Mesendoderm (in vitro differentiated cells): ENCODE data around the gene SCCPDH.

ENCODE experiments used
- DNase-seq: peaks from one replicate; pipeline ENCODE4 v3.0.0; 2013
- H2AK5ac ChIP-seq: 2 replicates; pipeline ENCODE4 v1.6.1; 2013; ENCODE audit warnings: low read length, inconsistent platforms
- H2BK120ac ChIP-seq: 2 replicates; pipeline ENCODE4 v1.6.1; 2013; ENCODE audit warnings: low read depth, mild to moderate bottlenecking, low read length, moderate library complexity, mixed read lengths
- H2BK15ac ChIP-seq: replicated peaks from 2 replicates; pipeline ENCODE4 v1.6.1; 2013; ENCODE audit warnings: low read depth, mild to moderate bottlenecking, moderate library complexity
- H2BK5ac ChIP-seq: 2 replicates; pipeline ENCODE4 v1.6.1; 2013; ENCODE audit warnings: low read length, inconsistent platforms
- H3K18ac ChIP-seq: 2 replicates; pipeline ENCODE4 v1.6.1; 2013; ENCODE audit warnings: mild to moderate bottlenecking, low read length, mixed read lengths
- H3K23ac ChIP-seq: one replicate; pipeline ENCODE4 v1.6.1; 2013; ENCODE audit warnings: low read length
- H3K27ac ChIP-seq: 2 replicates; pipeline ENCODE4 v1.5.1; 2013; ENCODE audit warnings: low read depth, mild to moderate bottlenecking, inconsistent platforms, low read length, moderate library complexity
- H3K27me3 ChIP-seq: 2 replicates; pipeline ENCODE4 v1.6.1; 2013; ENCODE audit warnings: low read length, control low read depth, mild to moderate bottlenecking, inconsistent platforms; ENCODE audit not compliant: insufficient read depth, poor library complexity
- H3K36me3 ChIP-seq: 2 replicates; pipeline ENCODE4 v1.6.1; 2013; ENCODE audit warnings: low read length, inconsistent platforms; ENCODE audit not compliant: control insufficient read depth, insufficient read depth
- H3K4ac ChIP-seq: one replicate; pipeline ENCODE4 v1.6.1; 2013; ENCODE audit warnings: low read depth, mild to moderate bottlenecking, low read length, moderate library complexity
- H3K4me1 ChIP-seq: 2 replicates; pipeline ENCODE4 v1.6.1; 2013; ENCODE audit warnings: low read depth, low read length, inconsistent platforms; ENCODE audit not compliant: control insufficient read depth
- H3K4me2 ChIP-seq: 2 replicates; pipeline ENCODE4 v1.6.1; 2013; ENCODE audit warnings: low read length
- H3K4me3 ChIP-seq: 2 replicates; pipeline ENCODE4 v1.5.1; 2013; ENCODE audit warnings: mild to moderate bottlenecking, low read length
- H3K56ac ChIP-seq: one replicate; pipeline ENCODE4 v1.6.1; 2013; ENCODE audit warnings: low read length
- H3K79me1 ChIP-seq: 2 replicates; pipeline ENCODE4 v1.6.1; 2013; ENCODE audit warnings: low read length, inconsistent platforms
- H3K79me2 ChIP-seq: 2 replicates; pipeline ENCODE4 v1.6.1; 2013; ENCODE audit warnings: mild to moderate bottlenecking, low read length; ENCODE audit not compliant: control insufficient read depth, insufficient read depth
- H3K9ac ChIP-seq: 2 replicates; pipeline ENCODE4 v1.6.1; 2013; ENCODE audit warnings: low read length, inconsistent platforms
- H4K5ac ChIP-seq: one replicate; pipeline ENCODE4 v1.6.1; 2013; ENCODE audit warnings: low read length
- H4K8ac ChIP-seq: one replicate; pipeline ENCODE4 v1.6.1; 2013; ENCODE audit warnings: low read depth, mild to moderate bottlenecking, control low read depth, low read length, moderate library complexity
- whole genome bisulfite sequencing: extraction: QIAGEN DNeasy Blood & Tissue Kit; methylation state at CpG from one replicate; pipeline ENCODE4 v1.1.7; 2013; ENCODE audit warnings: low lambda C conversion rate, missing lambda C conversion rate; ENCODE audit not compliant: insufficient coverage; ENCODE audit errors: extremely low coverage; 5-methylcytosine and 5-hydroxymethylcytosine counted together

Gene SCCPDH

DNA sequence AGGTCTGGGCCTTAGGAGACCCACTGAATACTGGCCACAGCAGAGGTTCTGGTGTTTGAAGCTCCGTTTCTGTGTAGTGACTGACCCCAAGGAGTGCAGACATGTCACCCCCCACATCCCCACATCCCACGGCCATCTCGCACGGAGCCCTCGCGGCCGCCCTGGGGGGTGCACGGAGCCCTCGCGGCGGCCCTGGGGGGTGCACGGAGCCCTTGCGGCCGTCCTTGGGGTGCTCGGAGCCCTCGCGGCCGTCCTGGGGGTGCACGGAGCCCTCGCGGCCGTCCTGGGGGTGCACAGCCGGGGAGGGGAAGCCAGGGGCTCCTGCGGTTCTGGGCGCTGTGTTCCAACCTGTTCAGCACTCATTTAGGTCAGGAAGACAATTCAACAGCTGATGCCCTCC, 68.4 kb downstream of the SCCPDH start:
- Histone ChIP-seq H3K4me2 (no peak overlapping the region), H3K4me3 (no peak overlapping the region), H3K18ac (no peak overlapping the region), H2BK15ac (no peak overlapping the region), H3K4me1 (peaks cover 20% of the 10 kb centered on the region), H3K56ac (no peak overlapping the region), H3K36me3 (no peaks in the 10 kb centered on the region), H3K27me3 (no peaks in the 10 kb centered on the region), H4K8ac (no peak overlapping the region), H3K23ac (no peak overlapping the region), H2BK5ac (no peak overlapping the region), H3K79me2 (no peaks in the 10 kb centered on the region), H2AK5ac (no peak overlapping the region), H4K5ac (no peak overlapping the region), H3K79me1 (no peaks in the 10 kb centered on the region), H3K9ac (no peak overlapping the region), H3K27ac (no peak overlapping the region), H2BK120ac (no peak overlapping the region), H3K4ac (peak overlapping the region; percentile 65)
- no peak for DNase-seq
- WGBS = no CpG with 5 or more reads among the region's 25 CpGs

DNA sequence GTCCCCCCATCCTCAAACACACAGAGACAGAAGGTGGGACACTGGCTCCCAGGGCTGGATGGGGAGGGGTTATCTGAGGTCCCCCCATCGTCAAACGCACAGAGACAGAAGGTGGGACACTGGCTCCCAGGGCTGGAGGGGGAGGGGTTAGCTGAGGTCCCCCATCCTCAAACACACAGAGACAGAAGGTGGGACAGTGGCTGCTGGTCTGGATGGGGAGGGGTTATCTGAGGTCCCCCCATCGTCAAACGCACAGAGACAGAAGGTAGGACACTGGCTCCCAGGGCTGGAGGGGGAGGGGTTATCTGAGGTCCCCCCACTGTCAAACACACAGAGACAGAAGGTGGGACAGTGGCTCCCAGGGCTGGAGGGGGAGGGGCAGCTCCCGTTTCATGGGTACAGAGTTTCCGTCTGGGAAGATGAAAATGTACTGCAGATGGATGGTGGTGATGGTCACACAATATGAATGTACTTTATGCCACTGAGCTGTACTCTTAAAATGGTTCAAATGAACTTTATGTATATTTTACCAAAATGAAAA, 69.2 kb downstream of the SCCPDH start:
- no CpG with 5 or more reads among the region's 6 CpGs for WGBS
- no peak overlapping the region for H4K8ac ChIP-seq
- no peaks in the 10 kb centered on the region for H3K27me3 ChIP-seq
- H2BK120ac ChIP-seq = no peak overlapping the region
- H3K56ac ChIP-seq = peak overlapping the region; percentile 39
- H3K36me3 ChIP-seq = no peaks in the 10 kb centered on the region
- H3K4ac ChIP-seq = no peak overlapping the region
- H4K5ac ChIP-seq = no peak overlapping the region
- no peak overlapping the region for H3K4me3 ChIP-seq
- no peaks in the 10 kb centered on the region for H3K79me2 ChIP-seq
- no peak overlapping the region for H2AK5ac ChIP-seq
- H3K79me1 ChIP-seq = no peaks in the 10 kb centered on the region
- H3K18ac ChIP-seq = no peak overlapping the region
- no peak overlapping the region for H3K27ac ChIP-seq
- no peak overlapping the region for H3K23ac ChIP-seq
- no peak overlapping the region for H3K9ac ChIP-seq
- peaks cover 20% of the 10 kb centered on the region for H3K4me1 ChIP-seq
- no peak overlapping the region for H3K4me2 ChIP-seq
- no peak for DNase-seq
- no peak overlapping the region for H2BK5ac ChIP-seq
- H2BK15ac ChIP-seq = no peak overlapping the region

DNA sequence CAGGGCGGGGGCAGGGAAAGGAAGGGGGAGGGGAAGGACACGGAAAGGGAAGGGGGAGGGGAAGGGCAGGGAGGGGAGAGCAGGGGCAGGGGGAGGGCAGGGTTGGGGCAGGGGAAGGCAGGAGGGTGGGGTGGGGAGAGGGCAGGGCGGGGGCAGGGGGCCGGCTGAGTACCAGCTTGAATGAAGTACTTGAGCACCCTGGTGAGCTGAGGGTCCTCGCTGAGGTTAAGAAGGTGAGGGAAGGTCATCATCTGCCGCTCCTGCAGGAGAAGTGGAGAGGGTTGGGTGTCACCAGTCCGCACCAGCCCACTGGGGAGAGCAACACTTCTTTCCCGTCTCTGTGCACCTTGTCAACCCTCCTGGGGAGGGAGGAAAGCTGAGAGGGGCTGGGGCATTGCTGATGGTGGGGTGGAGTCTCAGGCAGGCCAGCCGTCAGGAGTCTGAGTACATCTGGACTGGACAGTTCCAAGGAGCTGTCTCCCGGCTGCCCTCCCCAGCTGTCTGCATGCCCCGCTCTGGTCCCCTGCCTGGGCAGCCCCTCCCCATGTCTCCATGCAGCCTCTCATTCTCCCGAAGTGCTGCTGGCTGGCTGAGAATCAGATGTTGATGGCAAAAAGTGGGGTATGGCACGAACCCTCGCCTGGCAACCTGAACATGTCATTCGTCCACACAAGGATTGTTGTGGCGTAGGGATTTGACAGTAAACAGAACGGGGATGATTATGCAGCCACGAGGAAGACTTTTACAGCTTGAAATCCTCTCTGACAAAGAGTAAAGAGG, 70.0 kb downstream of the SCCPDH start:
- Histone ChIP-seq H3K23ac (no peak overlapping the region), H2BK5ac (no peak overlapping the region), H2BK15ac (no peak overlapping the region), H3K18ac (no peak overlapping the region), H3K4me1 (peaks cover 18% of the 10 kb centered on the region), H2BK120ac (no peak overlapping the region), H3K4me2 (peak overlapping the region; percentile 6), H3K79me1 (no peaks in the 10 kb centered on the region), H3K79me2 (no peaks in the 10 kb centered on the region), H3K56ac (peak overlapping the region; percentile 47), H3K4ac (no peak overlapping the region), H3K27me3 (no peaks in the 10 kb centered on the region), H3K4me3 (no peak overlapping the region), H3K36me3 (no peaks in the 10 kb centered on the region), H3K9ac (no peak overlapping the region), H4K5ac (no peak overlapping the region), H4K8ac (no peak overlapping the region), H2AK5ac (no peak overlapping the region), H3K27ac (no peak overlapping the region)
- DNase-seq = no peak
- WGBS = no CpG with 5 or more reads among the region's 18 CpGs

DNA sequence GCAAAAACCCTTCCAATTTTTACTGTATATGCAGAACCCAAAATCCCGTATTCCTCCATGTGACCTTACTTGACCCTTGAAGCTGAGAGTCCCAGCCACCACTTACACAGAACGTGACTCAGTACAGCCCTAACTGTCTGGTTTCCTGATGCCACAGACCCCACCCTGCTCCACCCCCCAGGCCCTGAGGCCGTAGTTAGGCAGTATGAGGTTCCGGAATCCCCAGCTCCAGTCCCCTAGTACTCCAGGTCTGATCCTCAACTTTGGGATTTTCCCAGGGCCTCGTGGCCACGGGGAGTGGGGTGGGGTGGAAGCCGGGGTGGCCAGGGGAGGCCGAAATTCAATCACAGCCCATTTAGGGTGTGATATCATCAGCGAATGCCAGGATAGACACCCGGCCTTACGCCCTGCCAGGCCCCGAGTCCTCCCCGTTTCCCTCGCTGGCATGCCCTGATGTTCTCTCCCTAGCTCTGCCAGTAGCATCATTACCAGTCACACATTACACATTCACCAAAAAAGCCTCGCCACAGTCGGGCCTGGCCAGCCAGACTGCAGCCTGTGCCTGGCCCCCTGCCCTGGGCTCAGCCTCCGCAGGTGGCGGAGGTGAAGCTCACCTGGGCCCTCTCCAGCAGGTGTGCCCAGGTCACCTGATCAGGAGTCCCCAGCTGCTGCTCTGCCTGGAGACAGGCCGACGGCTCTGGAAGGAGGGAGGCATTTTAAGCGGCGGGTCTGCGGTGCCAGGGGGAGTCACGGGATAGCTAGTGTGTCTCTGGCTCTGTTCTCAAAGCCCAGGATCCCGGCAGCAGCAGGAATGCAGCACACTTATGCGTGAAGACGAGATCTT, 70.8 kb downstream of the SCCPDH start:
- Histone ChIP-seq H3K4me3 (no peak overlapping the region), H3K36me3 (no peaks in the 10 kb centered on the region), H3K23ac (no peak overlapping the region), H3K79me2 (no peaks in the 10 kb centered on the region), H4K5ac (no peak overlapping the region), H3K27ac (no peak overlapping the region), H3K27me3 (no peaks in the 10 kb centered on the region), H3K9ac (no peak overlapping the region), H3K79me1 (no peaks in the 10 kb centered on the region), H2AK5ac (no peak overlapping the region), H3K4me2 (no peak overlapping the region), H3K56ac (peak overlapping the region; percentile 17), H3K18ac (no peak overlapping the region), H4K8ac (no peak overlapping the region), H3K4me1 (peaks cover 14% of the 10 kb centered on the region), H2BK5ac (no peak overlapping the region), H2BK120ac (no peak overlapping the region), H2BK15ac (no peak overlapping the region), H3K4ac (no peak overlapping the region)
- peak; percentile 48 for DNase-seq
- WGBS = no CpG with 5 or more reads among the region's 27 CpGs

DNA sequence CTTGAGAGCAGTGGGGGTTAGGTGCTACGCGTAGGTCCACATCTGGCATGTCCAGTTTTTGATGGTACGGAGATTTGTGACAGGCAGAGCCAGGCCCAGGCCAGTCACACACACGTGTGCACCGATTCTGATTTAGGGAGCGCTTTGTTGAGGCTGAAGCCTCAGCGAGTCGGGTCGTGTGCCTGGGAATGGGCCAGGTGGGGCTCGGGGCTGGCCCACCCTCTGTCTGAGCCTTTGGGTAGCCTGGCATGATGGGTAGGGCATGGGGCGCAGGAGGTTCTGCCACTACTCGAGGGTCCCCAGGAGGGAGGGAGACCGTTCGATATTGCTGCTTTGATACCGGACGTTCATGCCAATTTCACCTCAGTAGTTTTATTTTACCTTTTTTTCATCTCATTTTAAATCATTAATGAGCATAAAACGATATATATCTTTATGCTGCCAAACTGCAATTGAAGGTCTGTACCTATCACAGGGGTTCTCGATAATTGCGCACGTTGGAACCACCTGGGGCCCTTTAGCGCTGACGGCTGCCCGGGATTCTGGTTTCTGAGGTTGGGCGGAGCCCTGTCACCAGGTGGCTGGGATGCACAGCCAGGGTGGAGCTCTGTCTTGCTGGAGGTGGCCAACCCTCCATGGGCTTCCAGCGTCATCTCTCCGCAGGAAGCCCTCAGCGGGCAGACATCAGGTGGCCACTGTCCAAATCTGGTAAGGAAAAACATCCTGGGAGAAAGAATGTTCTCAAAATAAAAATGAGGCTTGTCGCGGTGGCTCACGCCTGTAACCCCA, 71.9 kb downstream of the SCCPDH start:
- H3K23ac ChIP-seq = no peak overlapping the region
- no peak overlapping the region for H2AK5ac ChIP-seq
- no peak overlapping the region for H2BK15ac ChIP-seq
- peaks cover 14% of the 10 kb centered on the region for H3K4me1 ChIP-seq
- no peak overlapping the region for H4K8ac ChIP-seq
- H3K4me2 ChIP-seq = no peak overlapping the region
- H2BK120ac ChIP-seq = no peak overlapping the region
- H3K4ac ChIP-seq = no peak overlapping the region
- H3K27ac ChIP-seq = no peak overlapping the region
- H4K5ac ChIP-seq = no peak overlapping the region
- no peaks in the 10 kb centered on the region for H3K27me3 ChIP-seq
- no CpG with 5 or more reads among the region's 30 CpGs for WGBS
- no peaks in the 10 kb centered on the region for H3K79me2 ChIP-seq
- peak overlapping the region; percentile 28 for H3K56ac ChIP-seq
- no peaks in the 10 kb centered on the region for H3K36me3 ChIP-seq
- H3K9ac ChIP-seq = no peak overlapping the region
- H3K18ac ChIP-seq = no peak overlapping the region
- H3K79me1 ChIP-seq = no peaks in the 10 kb centered on the region
- no peak for DNase-seq
- H2BK5ac ChIP-seq = no peak overlapping the region
- no peak overlapping the region for H3K4me3 ChIP-seq
